ENCODE measurements around the gene EXO1.
"Not testable (repeated sequence)": the region's sequence is repeated elsewhere in the genome, so short reads cannot be mapped to it uniquely, and the experiment has no call there.

Gene EXO1

DNA sequence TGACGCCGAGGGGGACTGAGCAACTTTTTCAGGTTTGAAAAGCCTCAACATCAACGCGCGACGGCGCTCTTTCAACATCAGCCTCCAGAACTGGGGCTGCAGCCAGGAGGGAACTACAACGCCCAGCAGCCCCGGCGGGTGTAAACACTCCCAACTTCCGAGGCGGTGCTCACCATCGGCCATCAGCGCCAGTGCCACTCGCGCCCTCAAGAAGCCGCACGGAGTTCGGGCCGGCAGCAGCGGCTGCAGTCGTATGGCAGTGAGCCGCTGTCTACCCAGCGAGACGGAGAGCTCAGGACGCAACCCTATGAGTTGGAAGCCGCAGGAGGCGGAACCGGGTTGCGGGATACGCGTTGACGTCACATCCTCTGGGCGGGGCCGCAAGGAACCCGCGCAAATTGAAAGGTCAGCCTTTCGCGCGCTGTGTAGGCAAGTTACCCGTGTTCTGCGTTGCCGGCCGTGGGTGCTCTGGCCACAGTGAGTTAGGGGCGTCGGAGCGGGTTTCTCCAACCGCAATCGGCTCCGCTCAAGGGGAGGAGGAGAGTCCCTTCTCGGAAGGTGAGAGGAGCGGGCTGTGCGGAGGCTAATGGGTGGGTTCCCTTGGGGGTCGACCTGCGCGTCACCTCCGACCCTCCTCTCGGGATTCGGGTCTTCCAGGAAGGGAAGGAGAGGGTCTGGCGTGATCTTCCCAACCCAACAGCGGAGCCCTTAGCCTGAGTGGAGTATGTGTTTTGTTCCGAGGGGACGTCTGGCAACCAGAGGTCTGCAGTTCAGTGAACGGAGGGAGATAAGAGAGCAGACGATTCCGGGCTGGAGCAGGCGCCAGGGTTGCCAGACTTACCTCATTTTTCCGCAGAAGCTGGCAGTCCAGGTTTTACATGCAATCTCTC is at the start of gene EXO1:
TSS of gene EXO1 (plus strand) at position 409 of the 890 bp plus-strand sequence. CDS start 2,222 bp downstream, outside the sequence.
- DNase-seq (ENCODE audit: low read depth): peak; percentile 93

DNA sequence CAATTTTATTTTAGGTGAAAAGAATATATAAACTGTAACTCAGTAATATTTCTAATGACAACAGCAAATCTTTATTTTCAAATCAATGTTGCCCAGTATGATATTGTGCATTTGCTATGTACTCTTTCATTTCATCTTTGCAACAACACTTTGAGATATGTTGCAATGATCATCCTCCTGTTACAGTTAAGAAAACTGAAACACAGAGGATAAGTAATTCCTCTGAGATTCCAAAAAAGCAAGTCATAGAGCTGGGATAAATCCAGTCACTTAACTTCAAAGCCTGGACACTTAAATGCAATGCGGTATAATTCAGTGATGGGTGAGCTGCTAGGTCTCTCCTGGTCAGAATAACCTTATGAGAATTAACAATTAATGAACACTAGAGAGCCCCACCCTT is 48.6 kb upstream of the EXO1 start:
- peak; percentile 6 for DNase-seq (ENCODE audit: low read depth)

DNA sequence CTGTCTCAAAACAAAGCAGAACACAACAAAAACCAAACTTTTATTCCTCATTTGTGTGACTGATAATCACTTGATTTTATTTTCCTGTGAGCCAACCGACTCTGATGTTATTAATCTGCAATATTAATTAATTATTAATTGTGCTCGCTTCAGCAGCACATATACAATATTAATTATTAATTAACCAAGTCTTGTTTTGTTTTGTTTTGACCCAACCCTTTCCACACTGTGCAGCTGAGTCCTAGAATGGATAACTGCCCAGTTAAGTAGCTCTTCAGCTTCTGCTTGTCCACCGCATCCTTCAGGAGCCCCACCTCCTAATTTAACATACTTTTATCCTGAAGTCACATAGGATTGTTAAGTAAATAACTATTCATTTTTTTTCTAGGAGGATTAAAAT is 47.4 kb upstream of the EXO1 start:
- no peak for DNase-seq (ENCODE audit: low read depth)

DNA sequence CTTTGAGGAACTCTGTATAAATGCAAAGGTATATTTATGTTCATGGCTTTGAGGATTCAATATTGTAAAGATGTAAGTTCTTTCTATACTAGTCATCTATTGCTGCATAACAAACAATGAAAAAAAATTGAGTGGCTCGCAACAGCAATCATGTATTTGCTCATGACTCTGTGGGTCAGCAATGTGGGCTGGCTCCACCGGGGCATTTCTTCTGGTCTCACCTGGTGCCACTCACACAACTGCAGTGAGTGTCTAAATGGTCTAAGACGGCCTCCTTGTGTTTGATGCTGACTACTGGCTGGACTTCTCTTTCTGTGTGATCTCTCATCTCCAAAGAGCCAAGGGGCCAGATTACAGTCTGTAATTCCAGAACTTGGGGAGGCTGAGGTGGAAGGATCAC is 45.1 kb upstream of the EXO1 start:
- DNase-seq (ENCODE audit: low read depth): no peak

- not testable (repeated sequence) for DNase-seq (ENCODE audit: low read depth)
These were observed 43.3 kb upstream of the EXO1 start for GRCh38 chr1:241804706-241805105.

GRCh38 chr1:241808265-241808664 is 39.7 kb upstream of the EXO1 start:
- no peak for DNase-seq (ENCODE audit: low read depth)

- no peak for DNase-seq (ENCODE audit: low read depth)
These were observed 37.1 kb upstream of the EXO1 start for GRCh38 chr1:241810769-241811405.

GRCh38 chr1:241813768-241814320 is 34.2 kb upstream of the EXO1 start:
- no peak for DNase-seq (ENCODE audit: low read depth)

DNA sequence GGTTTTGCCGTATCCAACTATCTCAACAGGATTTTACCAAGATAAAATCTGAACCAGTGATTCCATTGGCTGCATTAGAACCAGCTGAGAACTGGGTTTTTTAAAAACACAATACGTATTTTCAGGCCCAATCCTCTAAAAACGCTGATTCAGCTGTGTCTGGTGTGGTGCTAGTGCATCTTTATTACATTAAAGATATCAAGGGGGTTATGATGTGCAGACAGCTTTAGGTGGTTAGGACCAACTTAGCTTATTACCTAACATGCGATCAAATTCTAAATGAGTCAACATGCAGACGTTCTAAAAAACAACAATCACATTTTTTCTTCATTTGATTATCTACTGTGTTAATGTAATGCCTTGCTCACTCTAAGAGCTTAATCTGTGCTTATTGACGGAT is 32.0 kb upstream of the EXO1 start:
- no peak for DNase-seq (ENCODE audit: low read depth)

GRCh38 chr1:241817331-241817792 is 30.6 kb upstream of the EXO1 start:
- peak; percentile 45 for DNase-seq (ENCODE audit: low read depth)

DNA sequence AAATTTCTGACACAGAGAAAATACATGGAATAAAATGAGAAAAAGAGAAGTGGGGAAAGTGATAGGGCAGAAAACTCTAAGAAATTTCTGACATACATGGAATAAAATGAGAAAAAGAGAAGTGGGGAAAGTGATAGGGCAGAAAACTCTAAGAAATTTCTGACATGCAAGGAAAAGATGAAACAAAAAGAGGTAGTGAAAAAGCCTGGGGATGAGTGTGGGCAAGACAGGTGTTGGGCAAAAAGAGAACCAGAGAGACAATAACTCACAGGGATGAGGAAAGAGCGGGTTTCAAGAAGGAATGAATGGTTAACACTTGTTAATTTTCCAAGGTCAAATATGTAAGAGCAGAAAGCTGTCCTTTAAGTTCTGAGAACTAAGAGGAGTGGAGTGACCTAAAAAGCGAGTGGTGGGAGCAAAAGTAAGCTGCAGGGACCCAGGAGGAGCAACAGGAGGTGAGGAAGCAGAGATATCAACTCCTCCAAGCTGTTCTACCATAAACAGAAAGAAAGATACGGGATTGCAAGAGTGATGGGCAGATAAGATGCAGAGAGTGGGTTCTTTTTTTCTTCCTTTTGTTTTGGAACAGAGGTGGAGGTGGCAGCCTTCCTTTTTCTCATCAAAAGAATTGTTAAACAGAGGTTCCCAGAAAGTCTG is 29.9 kb upstream of the EXO1 start:
- no peak for DNase-seq (ENCODE audit: low read depth)

DNA sequence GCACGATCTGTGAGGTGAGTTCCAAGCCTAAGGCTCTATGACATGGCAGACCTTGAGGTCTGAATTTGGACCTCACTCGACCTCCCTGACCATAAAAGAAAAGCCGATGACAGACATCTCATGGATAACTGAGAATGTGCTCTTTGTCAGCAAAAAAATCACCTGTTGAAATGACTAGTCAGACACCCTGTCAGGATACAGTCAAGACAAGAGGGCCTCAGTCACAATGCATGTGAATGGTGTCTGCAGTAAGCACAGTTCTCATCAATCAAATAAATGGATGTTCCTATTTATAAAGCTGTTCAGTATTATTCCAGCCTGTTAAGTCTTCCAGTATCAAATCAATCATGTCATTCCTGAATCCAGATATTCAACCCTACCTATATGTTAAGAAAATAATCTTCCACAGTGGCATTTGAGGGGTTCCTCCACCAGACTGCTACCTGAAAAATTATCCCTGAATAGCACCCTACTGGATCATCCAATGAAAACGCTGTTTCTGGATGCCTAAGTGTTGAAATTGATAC is 28.6 kb upstream of the EXO1 start:
- DNase-seq (ENCODE audit: low read depth): no peak

- no peak for DNase-seq (ENCODE audit: low read depth)
These were observed 26.6 kb upstream of the EXO1 start for GRCh38 chr1:241821363-241821762.

DNA sequence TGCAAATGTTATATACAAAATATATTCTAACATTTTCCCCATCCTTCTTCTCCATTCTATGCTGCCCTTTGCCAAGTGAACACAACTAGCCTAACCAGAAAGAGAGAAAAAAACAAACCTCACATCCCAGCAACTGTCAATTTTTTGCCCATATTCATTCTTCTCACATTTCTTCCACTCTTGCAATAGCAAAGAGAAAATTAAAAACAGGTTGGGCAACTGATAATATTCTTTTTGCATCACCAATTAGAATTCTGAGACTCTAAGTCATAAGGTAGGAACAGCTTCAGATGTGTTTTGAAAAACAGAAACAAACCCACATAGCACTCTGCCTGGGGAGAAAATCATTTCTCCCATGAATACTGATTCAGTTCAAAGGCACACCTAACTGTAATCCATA is 25.2 kb upstream of the EXO1 start:
- no peak for DNase-seq (ENCODE audit: low read depth)

DNA sequence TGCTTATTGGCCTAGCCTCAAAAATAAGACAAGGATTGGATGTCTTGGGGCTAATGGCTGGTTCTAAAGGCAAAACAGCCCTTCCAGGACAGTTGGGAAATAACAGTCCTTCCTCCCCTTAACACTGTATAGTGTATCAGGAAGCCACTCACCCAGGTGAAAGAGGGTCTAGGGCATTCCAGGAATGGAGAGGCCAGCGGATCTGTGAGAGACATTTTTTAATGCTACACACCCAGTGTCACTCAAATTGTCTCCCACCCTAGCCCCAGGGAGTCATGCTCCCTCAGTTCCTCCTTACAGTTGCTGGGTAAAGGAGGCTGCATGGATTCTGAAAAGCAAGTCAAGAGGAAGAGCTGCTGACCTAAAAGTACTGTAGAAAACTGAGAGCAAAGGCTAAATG is 24.1 kb upstream of the EXO1 start:
- DNase-seq (ENCODE audit: low read depth): no peak

GRCh38 chr1:241825581-241825980 is 22.4 kb upstream of the EXO1 start:
- peak; percentile 36 for DNase-seq (ENCODE audit: low read depth)

DNA sequence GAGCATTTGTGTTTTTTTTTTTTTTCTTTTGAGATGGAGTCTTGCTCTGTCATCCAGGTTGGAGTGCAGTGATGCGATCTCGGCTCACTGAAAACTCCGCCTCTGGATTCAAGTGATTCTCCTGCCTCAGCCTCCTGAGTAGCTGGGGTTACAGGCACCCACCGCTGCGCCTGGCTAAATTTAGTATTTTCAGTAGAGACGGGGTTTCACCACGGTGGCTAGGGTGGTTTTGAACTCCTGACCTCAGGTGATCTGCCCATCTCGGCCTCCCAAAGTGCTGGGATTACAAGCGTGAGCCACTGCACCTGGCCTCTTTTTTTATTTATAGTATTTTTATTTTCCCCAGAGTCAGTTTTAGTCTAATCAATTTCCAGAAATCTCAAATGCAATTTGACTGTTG is 21.4 kb upstream of the EXO1 start:
- not testable (repeated sequence) for DNase-seq (ENCODE audit: low read depth)

DNA sequence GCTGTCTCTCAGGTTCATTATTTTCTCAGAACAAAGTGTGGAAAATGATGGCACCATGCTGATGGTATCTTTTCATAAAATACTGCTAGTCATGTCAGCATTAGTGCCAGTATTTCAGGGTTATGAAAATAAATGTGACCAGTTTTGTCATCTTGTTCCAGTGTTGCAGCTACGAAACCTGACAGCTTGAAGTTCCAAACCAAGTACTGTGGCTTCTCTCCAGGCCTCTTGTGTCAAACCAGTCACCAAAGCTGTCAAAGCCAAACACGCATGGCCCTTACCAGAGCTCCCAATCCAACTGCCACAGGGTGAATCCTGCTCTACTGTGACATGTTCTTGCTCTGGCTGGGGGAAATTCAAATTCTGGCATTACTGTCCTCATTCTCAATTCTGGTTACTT is 20.7 kb upstream of the EXO1 start:
- DNase-seq (ENCODE audit: low read depth): no peak

DNA sequence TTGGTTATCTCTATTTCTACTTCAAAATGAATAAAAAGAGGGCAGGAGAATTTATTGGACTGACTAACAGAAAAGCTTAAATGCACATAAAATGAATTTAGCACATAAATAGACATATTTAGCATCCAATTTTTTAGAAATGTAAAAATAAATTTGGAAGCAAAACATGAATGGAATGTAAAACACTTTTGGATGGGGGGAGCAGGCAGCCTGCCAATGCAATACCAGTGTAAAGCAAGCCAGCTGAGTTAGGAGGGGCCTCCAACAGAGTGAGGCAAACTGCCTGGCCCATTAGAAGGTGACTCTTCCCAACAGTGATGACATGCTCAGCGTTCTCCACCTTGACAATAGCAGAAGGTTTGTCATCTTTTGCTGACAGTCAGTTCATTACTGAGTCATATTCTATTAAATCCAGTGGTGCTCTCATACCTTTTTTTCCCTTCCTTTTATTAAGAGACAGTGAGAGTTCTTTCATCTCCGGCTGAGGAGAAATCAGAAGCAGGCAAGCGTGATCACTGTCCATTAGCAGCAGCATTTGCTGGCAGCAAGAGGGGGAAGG is 19.5 kb upstream of the EXO1 start:
- no peak for DNase-seq (ENCODE audit: low read depth)

DNA sequence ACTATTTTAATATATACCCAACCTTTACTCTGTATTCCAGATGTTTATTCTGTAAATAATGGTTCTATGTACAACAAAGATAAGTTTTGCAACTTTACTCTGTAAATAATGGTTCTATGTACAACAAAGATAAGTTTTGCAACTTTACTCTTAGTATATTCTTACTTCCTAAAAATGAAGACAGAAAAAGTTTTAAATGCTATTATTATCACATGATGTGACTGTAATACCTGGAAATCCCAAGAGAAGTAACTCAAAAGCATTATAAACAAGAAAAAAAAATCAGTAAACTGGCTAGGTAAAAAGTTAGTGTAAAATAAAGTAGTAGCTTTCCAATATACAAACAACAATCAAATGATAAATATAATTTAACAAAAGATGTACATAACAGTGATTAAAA is 18.5 kb upstream of the EXO1 start:
- DNase-seq (ENCODE audit: low read depth): no peak

DNA sequence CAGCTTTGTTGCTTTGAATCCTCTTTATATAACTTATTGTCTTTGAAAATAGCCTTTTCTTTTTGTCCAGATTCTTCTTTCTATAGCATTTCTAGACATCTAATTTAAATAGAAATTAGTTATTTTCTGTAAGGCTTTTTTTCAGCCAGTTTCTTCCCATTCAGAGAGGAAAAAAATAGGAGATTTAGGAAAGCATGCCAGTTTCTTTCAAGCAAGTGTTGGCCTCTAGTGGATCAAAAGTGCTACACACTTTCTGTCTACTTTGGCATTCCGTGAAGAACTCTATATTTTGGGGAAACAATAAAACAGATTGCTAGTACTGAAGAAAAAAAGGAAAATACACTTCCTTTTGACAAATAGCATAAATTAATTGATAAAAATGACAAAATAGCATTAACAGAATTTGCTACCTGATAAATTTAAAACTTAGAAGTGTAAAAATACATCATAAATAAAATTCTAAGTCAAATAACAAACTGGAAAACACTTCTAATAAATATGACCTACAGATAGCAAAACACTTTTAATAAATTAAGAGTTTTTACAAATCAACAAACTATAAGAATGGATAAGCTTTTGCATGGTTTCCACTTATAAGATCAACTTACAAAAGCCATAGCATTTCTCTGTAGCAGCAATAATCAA is 13.1 kb upstream of the EXO1 start:
- peak; percentile 49 for DNase-seq (ENCODE audit: low read depth)
